ENCODE measurements around the gene GRN. TPM values are rescaled to one million over a fixed set of nuclear protein-coding genes. Genes with fewer than 3 reads are reported as not detected.

The GRN gene
- total and polyA plus RNA-seq, 9 of the 15 experiments (the other 6 are each of a cell fraction or from before 2014, with no cell fraction given): 5.4 to 75.3 (median 20.7) TPM

- FAIRE-seq (no peak), DNase-seq (ENCODE audit: extremely low read depth in 1 of 4, low spot score in 3 of 4) (peak in 2 of 4 experiments; percentile 9 to 13), ATAC-seq (no peak)
- H3K4me2 ChIP-seq (ENCODE audit: insufficient read depth, low read length): no peak overlapping the region
- H3K9ac ChIP-seq (ENCODE audit: insufficient read depth in 1 of 2, low read depth in 2 of 2, low read length in 2 of 2): no peak overlapping the region
- no peak overlapping the region for H3K27ac ChIP-seq (ENCODE audit: extremely low read depth, low read depth, low read length)
- no peaks in the 10 kb centered on the region for H3K27me3 ChIP-seq (ENCODE audit: control insufficient read depth in 2 of 2, insufficient read depth in 2 of 2, low read length in 2 of 2)
- no peak overlapping the region for H3K4me3 ChIP-seq
- H3K9me3 ChIP-seq (replicated peaks; ENCODE audit: control insufficient read depth, insufficient read depth, low read depth, low read length): no peaks in the 10 kb centered on the region
- BruUV-seq (replicated peaks): no TSS peak
- 66% methylated on average over 7 of the region's 8 CpGs for WGBS (ENCODE audit: insufficient coverage, low coverage, missing lambda C conversion rate)
- no peak for TF ChIP-seq IFI16 (CRISPR knock-in tag; IDR thresholded peaks at IDR 0.05)
- no peak for TF ChIP-seq ETV6 (IDR thresholded peaks at IDR 0.05; ENCODE audit: borderline replicate concordance in 1 of 2, low read depth in 2 of 2, low read length in 1 of 2)
- no peak for TF ChIP-seq ETV6 (CRISPR knock-in tag; IDR thresholded peaks at IDR 0.05; ENCODE audit: borderline replicate concordance)
- no peak for TF ChIP-seq RFX1 (IDR thresholded peaks at IDR 0.05)
- TF ChIP-seq NCOA4 (IDR thresholded peaks at IDR 0.05; ENCODE audit: partially characterized antibody): no peak
- TF ChIP-seq HEY1 (CRISPR knock-in tag; IDR thresholded peaks at IDR 0.05; ENCODE audit: borderline replicate concordance): no peak
- no peaks in the 10 kb centered on the region for H4K20me1 ChIP-seq (replicated peaks; ENCODE audit: control insufficient read depth, insufficient read depth, low read length)
- POLR2A ChIA-PET: interaction anchor here (0.7 to 2.4 kb wide), 4 partner anchors 9 to 154 kb away, joined by 3 to 15 read pairs (median 6); no protein-coding TSS in a partner anchor
- H3K9me1 ChIP-seq (ENCODE audit: control insufficient read depth, insufficient read depth, low read length): no peaks in the 10 kb centered on the region
- intact Hi-C loops (cut with micrococcal nuclease): no loop called here
- in situ Hi-C loops (cut with MboI): no loop called here
- CTCF ChIA-PET (ENCODE audit: low intra/inter-chr PET ratio): interaction anchor here (1.0 to 3.8 kb wide), 2 partner anchors 140 to 473 kb away, joined by 3 to 42 read pairs; no protein-coding TSS in a partner anchor
- H2AFZ ChIP-seq (ENCODE audit: low read depth, low read length): no peak overlapping the region
- peaks cover 5% of the 10 kb centered on the region; the same call in 1 of the 3 replicates for H3K36me3 ChIP-seq (ENCODE audit: control insufficient read depth, insufficient read depth, low read length)
- H3K4me1 ChIP-seq (replicated peaks in 1 of 2; ENCODE audit: control insufficient read depth in 2 of 2, insufficient read depth in 2 of 2, low read length in 2 of 2): peaks cover 0 to 49% of the 10 kb centered on the region in 2 experiments; a peak in 3 of 5 replicates
- H3K79me2 ChIP-seq (ENCODE audit: control insufficient read depth, insufficient read depth, low read length): no peaks in the 10 kb centered on the region
Observed at GRCh38 chr17:44351464-44351863, 6.4 kb downstream of the GRN start.

Data from K562 (cell line).